Measurements from ENCODE around the gene PSMC3.

The PSMC3 gene

GRCh38 chr11:47374720-47375019 is 51.6 kb downstream of the PSMC3 start:
- no peaks in the 10 kb centered on the region for H3K27me3 ChIP-seq (ENCODE audit: insufficient read depth, low read length)
- no peaks in the 10 kb centered on the region for H3K9me3 ChIP-seq (ENCODE audit: low read length)
- H3K27ac ChIP-seq (ENCODE audit: low read depth, low read length, poor library complexity, severe bottlenecking): peak overlapping the region; percentile 90
- no peaks in the 10 kb centered on the region for H3F3A ChIP-seq (ENCODE audit: insufficient read depth, low read length)
- TF ChIP-seq, protein P1, sequence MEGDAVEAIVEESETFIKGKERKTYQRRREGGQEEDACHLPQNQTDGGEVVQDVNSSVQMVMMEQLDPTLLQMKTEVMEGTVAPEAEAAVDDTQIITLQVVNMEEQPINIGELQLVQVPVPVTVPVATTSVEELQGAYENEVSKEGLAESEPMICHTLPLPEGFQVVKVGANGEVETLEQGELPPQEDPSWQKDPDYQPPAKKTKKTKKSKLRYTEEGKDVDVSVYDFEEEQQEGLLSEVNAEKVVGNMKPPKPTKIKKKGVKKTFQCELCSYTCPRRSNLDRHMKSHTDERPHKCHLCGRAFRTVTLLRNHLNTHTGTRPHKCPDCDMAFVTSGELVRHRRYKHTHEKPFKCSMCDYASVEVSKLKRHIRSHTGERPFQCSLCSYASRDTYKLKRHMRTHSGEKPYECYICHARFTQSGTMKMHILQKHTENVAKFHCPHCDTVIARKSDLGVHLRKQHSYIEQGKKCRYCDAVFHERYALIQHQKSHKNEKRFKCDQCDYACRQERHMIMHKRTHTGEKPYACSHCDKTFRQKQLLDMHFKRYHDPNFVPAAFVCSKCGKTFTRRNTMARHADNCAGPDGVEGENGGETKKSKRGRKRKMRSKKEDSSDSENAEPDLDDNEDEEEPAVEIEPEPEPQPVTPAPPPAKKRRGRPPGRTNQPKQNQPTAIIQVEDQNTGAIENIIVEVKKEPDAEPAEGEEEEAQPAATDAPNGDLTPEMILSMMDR (IDR thresholded peaks at IDR 0.05; ENCODE audit: low read length): no peak
- no peak overlapping the region; the same call in 1 of the 2 replicates for H3K9ac ChIP-seq (ENCODE audit: low read length)
- no peak overlapping the region for H2AFZ ChIP-seq (ENCODE audit: low read length)
- H3K79me2 ChIP-seq (ENCODE audit: insufficient read depth, low read length): peaks cover 15% of the 10 kb centered on the region; the same call in 1 of the 2 replicates
- no peaks in the 10 kb centered on the region for H4K20me1 ChIP-seq (ENCODE audit: insufficient read depth, low read length)
- H3K4me3 ChIP-seq (ENCODE audit: low read depth, low read length, poor library complexity, severe bottlenecking): no peak overlapping the region
- no peaks in the 10 kb centered on the region for H3K9me2 ChIP-seq (ENCODE audit: low read depth, low read length)
- peaks cover 42% of the 10 kb centered on the region for H3K36me3 ChIP-seq (ENCODE audit: insufficient read depth, low read length)
- peaks cover 45% of the 10 kb centered on the region for H3K4me1 ChIP-seq (ENCODE audit: insufficient read depth, low read length, severe bottlenecking)
- H3K4me2 ChIP-seq (ENCODE audit: low read length): peak overlapping the region; percentile 71; the same call in 1 of the 2 replicates

DNA sequence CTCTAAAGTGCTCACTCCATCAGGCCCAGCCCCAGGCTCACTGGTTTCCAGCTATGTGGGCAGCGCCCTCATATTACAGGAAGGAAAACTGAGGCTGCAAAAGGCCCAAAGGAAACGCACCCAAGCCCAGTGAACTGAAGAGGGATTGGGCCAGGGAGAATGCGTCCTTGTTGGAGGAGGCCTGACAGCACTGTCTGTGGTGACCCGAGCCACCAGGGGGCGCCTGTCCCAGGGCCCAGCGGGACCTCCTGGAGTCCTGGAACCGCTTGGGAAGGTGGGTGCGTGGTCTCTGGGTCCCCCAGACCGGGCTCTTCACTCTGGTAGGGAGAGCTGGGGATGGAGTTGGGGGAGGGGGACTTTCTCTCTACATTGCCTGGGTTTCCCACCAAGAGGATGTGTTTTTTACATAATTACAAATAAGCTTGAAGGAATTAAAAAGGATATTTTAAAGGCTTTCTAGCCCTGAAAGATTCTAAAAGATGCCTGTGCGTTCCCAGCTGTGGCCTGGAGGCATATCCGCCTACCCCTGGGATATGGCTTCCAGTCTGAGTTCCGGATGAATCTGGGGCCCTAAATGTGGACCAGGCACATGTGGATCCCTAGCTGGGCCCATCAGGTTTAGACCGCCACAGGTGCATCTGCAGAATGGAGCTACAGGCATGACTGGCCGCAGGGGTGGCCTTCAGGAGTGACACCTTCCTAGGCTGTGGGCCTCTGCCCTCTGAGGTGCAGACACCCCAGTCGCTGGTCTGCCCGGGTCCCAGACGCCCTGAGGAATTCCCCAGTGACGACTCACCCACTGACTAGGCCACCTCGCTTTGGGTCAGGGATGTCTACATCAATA is 52.1 kb downstream of the PSMC3 start:
- Histone ChIP-seq H3K27me3 (ENCODE audit: insufficient read depth, low read length) (no peaks in the 10 kb centered on the region), H4K20me1 (ENCODE audit: insufficient read depth, low read length) (no peaks in the 10 kb centered on the region), H2AFZ (ENCODE audit: low read length) (no peak overlapping the region), H3K36me3 (ENCODE audit: insufficient read depth, low read length) (peaks cover 48% of the 10 kb centered on the region), H3K27ac (ENCODE audit: low read depth, low read length, poor library complexity, severe bottlenecking) (peak overlapping the region; percentile 90), H3K4me3 (ENCODE audit: low read depth, low read length, poor library complexity, severe bottlenecking) (no peak overlapping the region), H3K9me2 (ENCODE audit: low read depth, low read length) (no peaks in the 10 kb centered on the region), H3F3A (ENCODE audit: insufficient read depth, low read length) (no peaks in the 10 kb centered on the region), H3K4me1 (ENCODE audit: insufficient read depth, low read length, severe bottlenecking) (peaks cover 44% of the 10 kb centered on the region), H3K4me2 (ENCODE audit: low read length) (peak overlapping the region; percentile 71; the same call in 1 of the 2 replicates), H3K9me3 (ENCODE audit: low read length) (no peaks in the 10 kb centered on the region), H3K9ac (ENCODE audit: low read length) (peak overlapping the region; percentile 4; the same call in 1 of the 2 replicates), H3K79me2 (ENCODE audit: insufficient read depth, low read length) (peaks cover 19% of the 10 kb centered on the region; the same call in 1 of the 2 replicates)
- TF ChIP-seq, protein P1 (IDR thresholded peaks at IDR 0.05; ENCODE audit: low read length): peak; percentile 97
- TF ChIP-seq EZH2 (IDR thresholded peaks at IDR 0.05; ENCODE audit: borderline replicate concordance, low read length): no peak

DNA sequence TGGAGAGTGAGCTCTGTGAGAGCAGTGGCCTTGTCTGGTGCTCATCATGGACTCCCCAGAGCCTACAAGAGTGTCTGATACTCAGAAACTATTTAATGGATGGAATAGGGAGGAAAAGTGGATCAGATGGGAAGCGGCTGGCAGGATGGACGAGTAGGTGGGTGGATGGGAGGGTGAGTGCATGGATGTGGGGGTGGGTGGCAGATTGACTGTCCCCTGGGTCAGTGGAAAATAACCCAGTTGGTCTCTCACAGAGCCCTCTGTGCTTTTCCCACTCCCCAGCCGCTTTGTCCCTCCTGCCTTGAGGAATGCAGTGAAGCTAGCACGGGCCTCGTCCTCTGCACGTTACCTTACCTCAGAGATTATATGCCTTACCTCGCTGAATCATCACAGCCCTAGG is 53.8 kb downstream of the PSMC3 start:
- Histone ChIP-seq H4K20me1 (ENCODE audit: insufficient read depth, low read length) (no peaks in the 10 kb centered on the region), H3K27ac (ENCODE audit: low read depth, low read length, poor library complexity, severe bottlenecking) (no peak overlapping the region), H3K4me3 (ENCODE audit: low read depth, low read length, poor library complexity, severe bottlenecking) (no peak overlapping the region), H3K36me3 (ENCODE audit: insufficient read depth, low read length) (peaks cover 62% of the 10 kb centered on the region), H3K27me3 (ENCODE audit: insufficient read depth, low read length) (no peaks in the 10 kb centered on the region), H2AFZ (ENCODE audit: low read length) (no peak overlapping the region), H3K9ac (ENCODE audit: low read length) (no peak overlapping the region), H3K4me1 (ENCODE audit: insufficient read depth, low read length, severe bottlenecking) (peaks cover 34% of the 10 kb centered on the region), H3K9me3 (ENCODE audit: low read length) (no peaks in the 10 kb centered on the region), H3K9me2 (ENCODE audit: low read depth, low read length) (no peaks in the 10 kb centered on the region), H3K79me2 (ENCODE audit: insufficient read depth, low read length) (peaks cover 11% of the 10 kb centered on the region; the same call in 1 of the 2 replicates), H3K4me2 (ENCODE audit: low read length) (no peak overlapping the region), H3F3A (ENCODE audit: insufficient read depth, low read length) (no peaks in the 10 kb centered on the region)
- TF ChIP-seq, protein P1 (IDR thresholded peaks at IDR 0.05; ENCODE audit: low read length): no peak
- TF ChIP-seq EZH2 (IDR thresholded peaks at IDR 0.05; ENCODE audit: borderline replicate concordance, low read length): no peak
